GM21786 (cell line): ENCODE results near the gene AP4B1.
"Not testable (repeated sequence)": the region's sequence is repeated elsewhere in the genome, so short reads cannot be mapped to it uniquely, and the experiment has no call there.

Experiments used
- ATAC-seq: cut with Tn5 transposase; IDR thresholded peaks from one replicate; pipeline ENCODE4 v1.9.1; 2021; ENCODE audit not compliant: unreplicated experiment

Gene AP4B1

DNA sequence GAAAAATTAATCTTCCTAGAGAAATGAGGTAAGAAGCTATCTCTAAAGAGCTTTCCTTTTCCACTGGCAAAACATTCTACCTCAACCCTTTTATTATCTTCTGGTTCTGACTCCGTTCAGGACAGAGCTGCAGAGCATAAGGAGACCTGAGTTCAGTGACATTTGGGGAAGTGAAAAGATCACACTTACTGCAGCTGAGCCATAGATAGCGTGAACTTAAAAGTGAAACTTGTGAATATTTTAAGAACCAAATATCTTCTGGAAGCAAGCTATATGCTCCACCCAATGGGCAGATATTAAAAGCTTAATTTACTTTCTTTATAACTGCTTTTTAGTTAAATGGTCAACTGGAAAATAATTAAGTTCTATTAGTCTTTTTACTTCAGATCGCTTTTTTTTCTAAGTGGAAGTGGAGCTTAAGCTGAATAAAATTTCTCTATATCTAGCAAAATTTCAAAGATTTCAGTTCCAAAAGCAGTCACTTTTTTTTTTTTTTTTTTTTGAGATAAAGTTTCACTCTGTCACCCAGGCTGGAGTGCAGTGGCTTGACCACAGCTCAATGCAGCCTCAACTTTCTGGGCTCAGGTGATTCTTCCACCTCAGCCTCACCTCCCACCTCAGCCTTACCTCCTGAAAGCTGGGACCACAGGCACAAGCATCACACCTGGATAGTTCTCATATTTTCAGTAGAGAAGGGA is 45.0 kb downstream of the AP4B1 start:
- peak; percentile 87 for ATAC-seq

GRCh38 chr1:113858982-113859381 is 45.6 kb downstream of the AP4B1 start:
- ATAC-seq: no peak

DNA sequence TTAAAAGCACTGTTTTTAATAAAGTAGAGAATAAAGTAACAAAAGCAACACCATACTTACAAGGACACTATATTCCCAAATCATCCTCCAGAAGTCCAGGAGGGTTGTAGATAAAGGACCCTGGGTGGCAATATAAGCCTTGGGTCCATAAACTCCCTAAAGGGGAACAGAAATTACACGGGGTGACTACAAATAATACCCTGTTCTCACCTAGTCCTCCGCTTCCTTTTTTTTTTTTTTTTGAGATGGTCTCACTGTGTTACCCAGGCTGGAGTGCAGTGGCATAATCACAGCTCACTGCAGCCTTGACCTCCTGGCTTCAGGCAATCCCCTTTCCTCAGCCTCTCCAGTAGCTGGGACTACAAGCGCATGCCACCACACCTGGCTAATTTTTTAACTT is 46.2 kb downstream of the AP4B1 start:
- peak; percentile 39 for ATAC-seq

DNA sequence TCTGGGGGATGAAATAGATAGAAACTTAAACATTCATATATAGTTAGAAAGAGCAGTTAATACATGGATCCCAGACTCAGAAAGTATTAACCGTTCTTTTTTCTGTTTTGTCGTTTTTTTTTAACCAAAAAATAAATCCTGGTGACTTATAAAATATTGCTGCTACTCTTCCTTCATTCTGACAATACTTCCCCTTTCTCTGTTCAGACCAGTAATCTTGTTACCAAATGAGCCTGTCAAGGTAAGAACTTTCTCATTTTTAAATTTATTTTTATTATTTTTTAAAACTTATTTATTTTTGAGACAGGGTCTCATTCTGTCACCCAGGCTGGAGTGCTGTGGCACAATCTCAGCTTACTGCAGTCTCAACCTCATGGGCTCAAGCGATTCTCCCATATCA is 46.8 kb downstream of the AP4B1 start:
- no peak for ATAC-seq

- ATAC-seq: no peak
Measured at GRCh38 chr1:113856401-113856790, 48.2 kb downstream of the AP4B1 start.

DNA sequence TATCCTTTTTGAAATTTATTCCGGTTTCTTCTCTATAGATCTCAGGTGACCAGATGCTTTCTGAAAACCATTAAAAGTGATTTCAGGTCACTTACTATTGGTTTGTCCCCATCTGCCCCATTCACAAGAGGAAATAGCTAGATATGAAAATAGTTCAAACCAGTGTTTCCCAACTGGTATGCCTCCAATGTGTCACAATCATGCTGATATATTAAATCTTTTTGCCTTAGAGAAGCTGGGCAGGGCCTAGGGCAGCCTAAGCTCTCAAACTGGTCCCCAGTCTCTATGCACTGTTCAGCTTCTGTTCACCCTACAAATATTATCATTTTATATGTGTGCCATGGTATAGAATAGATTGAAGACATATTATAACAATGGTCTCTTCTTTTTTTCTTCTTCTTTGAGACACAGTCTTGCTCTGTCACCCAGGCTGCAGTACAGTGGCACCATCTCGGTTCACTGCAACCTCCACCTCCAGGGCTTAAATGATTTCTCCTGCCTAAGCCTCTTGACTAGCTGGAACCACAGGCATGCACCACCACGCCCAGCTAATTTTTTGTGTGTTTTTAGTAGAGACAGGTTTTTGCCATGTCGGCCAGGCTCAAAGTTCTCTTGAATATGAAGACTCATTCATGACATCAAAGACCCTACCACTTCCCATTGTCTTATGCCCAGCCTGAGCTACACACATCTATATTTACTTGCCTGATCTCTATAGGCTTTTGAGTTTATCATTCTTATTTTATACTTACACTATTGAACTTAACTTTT is 48.8 kb downstream of the AP4B1 start:
- ATAC-seq: no peak

DNA sequence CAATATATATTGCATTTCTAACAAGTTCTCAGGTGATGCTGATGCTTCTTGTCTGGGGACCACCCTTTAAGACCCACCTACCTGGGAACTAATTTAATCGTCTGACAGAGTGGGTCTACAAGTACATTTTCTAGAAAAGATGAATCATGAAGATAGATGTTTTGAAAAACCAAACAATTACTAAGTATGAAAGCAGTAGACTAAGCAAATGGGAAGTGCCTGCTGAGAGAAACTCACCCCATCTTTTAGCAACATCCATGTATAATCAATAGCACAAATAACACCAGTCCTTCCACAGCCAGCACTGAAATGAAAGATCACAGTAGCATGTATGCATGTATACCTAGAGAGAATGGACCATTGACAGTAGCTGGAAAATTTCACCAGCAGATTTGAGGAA is 50.4 kb downstream of the AP4B1 start:
- no peak for ATAC-seq

DNA sequence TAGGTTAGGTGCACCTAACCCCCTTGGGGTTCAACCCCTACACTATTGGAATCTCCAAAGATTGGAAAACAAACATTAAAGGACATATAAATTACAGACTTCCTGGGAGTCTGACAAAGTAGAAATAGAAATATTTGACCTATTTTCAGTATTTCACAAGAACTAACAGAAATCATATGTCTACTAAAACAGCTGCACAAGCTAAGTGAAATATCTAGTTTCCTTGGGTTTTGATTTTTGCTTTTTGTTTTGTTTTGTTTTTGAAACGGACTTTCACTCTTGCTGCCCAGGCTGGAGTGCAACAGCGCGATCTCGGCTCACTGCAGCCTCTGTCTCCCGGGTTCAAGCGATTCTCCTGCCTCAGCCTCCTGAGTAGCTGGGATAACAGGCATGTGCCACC is 51.9 kb downstream of the AP4B1 start:
- ATAC-seq: not testable (repeated sequence)

GRCh38 chr1:113850127-113850796 is 54.3 kb downstream of the AP4B1 start:
- ATAC-seq: no peak

- ATAC-seq: no peak
Measured at GRCh38 chr1:113849072-113849471, 55.5 kb downstream of the AP4B1 start.

DNA sequence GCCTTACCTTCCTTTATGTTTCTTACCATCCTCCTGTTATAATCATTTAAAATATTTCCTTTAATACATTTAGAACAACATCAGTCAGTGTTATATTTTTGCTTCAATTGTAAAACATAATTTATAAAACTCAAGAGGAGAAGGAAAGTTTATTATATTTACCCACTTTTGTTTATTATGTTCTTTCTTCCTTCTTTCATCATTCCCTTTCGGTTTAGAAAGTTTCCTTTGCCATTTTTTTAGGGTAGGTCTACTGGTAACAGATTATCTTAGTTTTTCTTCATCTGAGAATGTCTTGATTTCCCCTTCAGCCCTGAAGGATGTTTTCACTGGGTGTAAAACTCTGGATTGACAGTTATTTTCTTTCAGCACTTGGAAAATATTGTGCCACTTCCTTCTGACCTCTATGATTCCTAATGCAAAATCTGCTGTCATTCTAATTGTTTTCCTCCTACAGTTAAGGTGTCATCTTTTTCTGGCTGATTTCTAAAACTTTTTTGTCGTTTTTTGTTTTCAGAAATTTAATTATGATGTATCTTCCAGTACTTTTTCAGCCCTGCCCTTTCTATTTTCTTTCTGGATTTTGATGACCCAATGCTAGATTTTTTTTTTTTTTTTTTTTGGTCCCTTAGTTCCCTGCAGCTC is 58.1 kb downstream of the AP4B1 start:
- no peak for ATAC-seq
